GM21619 (cell line): ENCODE results near the gene PYM1.

ENCODE experiments used
- ATAC-seq: cut with Tn5 transposase; IDR thresholded peaks from one replicate; pipeline ENCODE4 v1.9.1; 2021; ENCODE audit not compliant: unreplicated experiment

PYM1 gene

GRCh38 chr12:55927588-55928502 lies at the start of gene PYM1:
Gene PYM1, minus strand, starts transcription at chr12:55927894. Its CDS starts 133 bp downstream, at chr12:55927761.
- ATAC-seq = peak; percentile 36

- ATAC-seq = peak; percentile 8
Measured at GRCh38 chr12:55974308-55974730, 46.6 kb upstream of the PYM1 start.

GRCh38 chr12:55973599-55974307 lies 46.1 kb upstream of the PYM1 start, which contains the start of gene RAB5B:
Gene RAB5B, plus strand, starts transcription at chr12:55974078. Its CDS starts 12,883 bp downstream, at chr12:55986961.
- peak; percentile 92 for ATAC-seq

GRCh38 chr12:55972911-55973598 lies 45.4 kb upstream of the PYM1 start:
- no peak for ATAC-seq

- ATAC-seq = no peak
Measured at GRCh38 chr12:55972456-55972855, 44.8 kb upstream of the PYM1 start.

GRCh38 chr12:55972042-55972441 lies 44.3 kb upstream of the PYM1 start:
- ATAC-seq = no peak

GRCh38 chr12:55970775-55971174 lies 43.1 kb upstream of the PYM1 start:
- no peak for ATAC-seq

- ATAC-seq = no peak
Measured at GRCh38 chr12:55969356-55969755, 41.7 kb upstream of the PYM1 start.

GRCh38 chr12:55966408-55967281 lies 39.0 kb upstream of the PYM1 start, which contains the start of gene CDK2:
Gene CDK2, plus strand, starts transcription at chr12:55966830. Its CDS starts 179 bp downstream, at chr12:55967009.
- peak; percentile 94 for ATAC-seq

- peak; percentile 2 for ATAC-seq
Measured at GRCh38 chr12:55965941-55966407, 38.3 kb upstream of the PYM1 start, which contains the start of gene PMEL. Gene PMEL, minus strand, starts transcription at chr12:55966042. Its CDS starts 31 bp downstream, at chr12:55966011.

- no peak for ATAC-seq
Measured at GRCh38 chr12:55965240-55965639, 37.5 kb upstream of the PYM1 start.

GRCh38 chr12:55963760-55964159 lies 36.1 kb upstream of the PYM1 start:
- ATAC-seq = no peak

GRCh38 chr12:55957106-55957859 lies 29.6 kb upstream of the PYM1 start:
- ATAC-seq = no peak

GRCh38 chr12:55955800-55956508 lies 28.3 kb upstream of the PYM1 start:
- no peak for ATAC-seq

- ATAC-seq = no peak
Measured at GRCh38 chr12:55955344-55955743, 27.6 kb upstream of the PYM1 start.

- no peak for ATAC-seq
Measured at GRCh38 chr12:55946553-55946952, 18.9 kb upstream of the PYM1 start.

GRCh38 chr12:55942577-55943136 lies 15.0 kb upstream of the PYM1 start:
- ATAC-seq = no peak

GRCh38 chr12:55942055-55942454 lies 14.4 kb upstream of the PYM1 start:
- no peak for ATAC-seq
